Heart left ventricle (tissue), 13 donors: ENCODE results near the gene SSBP3.

Experiments
- POLR2A ChIP-seq, 2 donors: fragments of 450-650 bp; IDR thresholded peaks; one replicate each; pipeline ENCODE4 v1.6.1; 2017; ENCODE audit warnings: antibody characterized with exemption in 2 of 2, mild to moderate bottlenecking in 2 of 2, moderate library complexity in 2 of 2
- TF ChIP-seq, protein P1 (sequence below), 12 donors: fragments of 200-600 bp; sonication (generic) in 4 of 12; IDR thresholded peaks; one replicate each; pipeline versions ENCODE4 v1.5.0 to v1.8.0; 2018 to 2022; ENCODE audit warnings: antibody characterized with exemption in 12 of 12, mild to moderate bottlenecking in 5 of 12
- donor health status: ischemic (EF 13 %, LVEDD 7.1; RV severe dilation, severe dysfunction).
- donor health status: DM: no; HTN: yes; CAD: no.
- donor health status: DM: no; HTN: no; CAD: no.
- donor health status: ischemic (EF 25% LVEDD 6.9; RV normal size, moderate dysfunction).
- donor health status: ischemic (EF 25% LVEDD 5.7; RV mildly dilated, moderate dysfunction).
- donor health status: ischemic (EF 35%, LVEDD 5.7; RV mildly dilated, moderate dysfunction).
- donor health status: nonischemic (EF 11% LVEDD 7.7; RV severe dilation, severe dysfunction).
- donor health status: DM: yes; HTN: yes; CAD: no.
- donor health status: PGD.
- donor health status: ischemic (EF 29% LVEDD 5.4; RV normal size, mild dysfunction).
- donor health status: nonischemic (EF 23%, LVEDD 6.1; RV moderate dilation, normal function).

DNA sequence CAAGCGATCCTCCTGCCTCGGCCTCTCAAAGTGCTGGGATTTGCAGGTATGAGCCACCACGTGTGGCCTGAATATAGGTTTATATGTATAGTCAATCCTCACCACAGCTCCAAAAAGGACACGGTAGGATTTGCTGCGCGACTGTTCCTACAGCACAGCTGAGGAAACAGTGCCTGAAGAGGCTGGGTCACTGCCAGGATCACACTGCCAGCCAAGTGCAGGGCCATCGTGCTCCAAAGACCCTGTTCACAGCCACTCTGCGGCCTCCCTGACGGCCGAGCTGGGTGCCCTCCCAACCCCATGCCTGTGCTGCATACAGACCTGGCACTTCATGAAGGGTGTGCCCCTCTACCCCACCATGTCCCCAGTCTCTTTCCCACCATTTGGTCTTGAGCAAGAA lies 134.9 kb downstream of the SSBP3 start:
- TF ChIP-seq, protein P1, sequence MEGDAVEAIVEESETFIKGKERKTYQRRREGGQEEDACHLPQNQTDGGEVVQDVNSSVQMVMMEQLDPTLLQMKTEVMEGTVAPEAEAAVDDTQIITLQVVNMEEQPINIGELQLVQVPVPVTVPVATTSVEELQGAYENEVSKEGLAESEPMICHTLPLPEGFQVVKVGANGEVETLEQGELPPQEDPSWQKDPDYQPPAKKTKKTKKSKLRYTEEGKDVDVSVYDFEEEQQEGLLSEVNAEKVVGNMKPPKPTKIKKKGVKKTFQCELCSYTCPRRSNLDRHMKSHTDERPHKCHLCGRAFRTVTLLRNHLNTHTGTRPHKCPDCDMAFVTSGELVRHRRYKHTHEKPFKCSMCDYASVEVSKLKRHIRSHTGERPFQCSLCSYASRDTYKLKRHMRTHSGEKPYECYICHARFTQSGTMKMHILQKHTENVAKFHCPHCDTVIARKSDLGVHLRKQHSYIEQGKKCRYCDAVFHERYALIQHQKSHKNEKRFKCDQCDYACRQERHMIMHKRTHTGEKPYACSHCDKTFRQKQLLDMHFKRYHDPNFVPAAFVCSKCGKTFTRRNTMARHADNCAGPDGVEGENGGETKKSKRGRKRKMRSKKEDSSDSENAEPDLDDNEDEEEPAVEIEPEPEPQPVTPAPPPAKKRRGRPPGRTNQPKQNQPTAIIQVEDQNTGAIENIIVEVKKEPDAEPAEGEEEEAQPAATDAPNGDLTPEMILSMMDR (IDR thresholded peaks at IDR 0.05), result no peak
- no peak for TF ChIP-seq POLR2A (IDR thresholded peaks at IDR 0.05)
